IMR-90 (cell line): ENCODE measurements around the gene NBEA. TPM values are rescaled to one million over a fixed set of nuclear protein-coding genes. Genes with fewer than 3 reads are reported as not detected.

Experiments used
- ATAC-seq: fragments of 200-7000 bp; cut with Tn5 transposase; 2 replicates; pipeline ENCODE4 v1.9.1; 2020; ENCODE audit warnings: low read depth, mild to moderate bottlenecking, moderate library complexity
- BruUV-seq: library from RNA; stranded (reverse); fragments of 400-500 nt; replicated peaks from 2 replicates; lab custom pipeline; 2021; lab: Mats Ljungman, UMichigan
- CTCF ChIA-PET: fragments of 300-600 bp; formaldehyde crosslinking; extraction: SDS; loops from one replicate; lab custom pipeline; 2021; ENCODE audit warnings: antibody characterized with exemption; lab: Yijun Ruan, JAX
- POLR2A ChIA-PET: fragments of 300-600 bp; sonication (Branson Sonifier 250); formaldehyde crosslinking; loops from one replicate; lab custom pipeline; 2022; ENCODE audit warnings: antibody characterized with exemption; ENCODE audit not compliant: unreplicated experiment; lab: Charles Lee
- DNase-seq: peaks from one replicate; pipeline ENCODE4 v3.0.0; 2013
- H2AFZ ChIP-seq: replicated peaks from 2 replicates; pipeline ENCODE3; 2013; ENCODE audit warnings: low read length, mild to moderate bottlenecking; ENCODE audit not compliant: poor library complexity
- H2AK5ac ChIP-seq: 2 replicates; pipeline ENCODE4 v1.6.1; 2013; ENCODE audit warnings: low read depth, low read length, inconsistent platforms
- H2AK9ac ChIP-seq: replicated peaks from 2 replicates; pipeline ENCODE3; 2013; ENCODE audit warnings: mild to moderate bottlenecking, low read depth, low read length, moderate library complexity; ENCODE audit not compliant: poor library complexity
- H2BK120ac ChIP-seq: 2 replicates; pipeline ENCODE4 v1.6.1; 2013; ENCODE audit warnings: low read depth, low read length, inconsistent platforms
- H2BK15ac ChIP-seq: 3 replicates; pipeline ENCODE4 v1.6.1; 2013; ENCODE audit warnings: low read depth, low read length, inconsistent platforms
- H2BK20ac ChIP-seq: 2 replicates; pipeline ENCODE4 v1.6.1; 2013; ENCODE audit warnings: low read depth, mild to moderate bottlenecking, inconsistent platforms, low read length, moderate library complexity
- H2BK5ac ChIP-seq: 2 replicates; pipeline ENCODE4 v1.6.1; 2013; ENCODE audit warnings: mild to moderate bottlenecking, low read depth, low read length, inconsistent platforms; ENCODE audit not compliant: poor library complexity, severe bottlenecking
- H3K14ac ChIP-seq: replicated peaks from 2 replicates; pipeline ENCODE4 v1.6.1; 2013; ENCODE audit warnings: low read depth, low read length, inconsistent platforms
- H3K18ac ChIP-seq: 2 replicates; pipeline ENCODE4 v1.6.1; 2013; ENCODE audit warnings: low read depth, low read length, control low read depth
- H3K23ac ChIP-seq: 2 replicates; pipeline ENCODE4 v1.6.1; 2013; ENCODE audit warnings: low read depth, low read length, inconsistent platforms
- H3K27ac ChIP-seq: 2 replicates; pipeline ENCODE4 v1.5.1; 2013; ENCODE audit warnings: mild to moderate bottlenecking, control low read depth, low read length; ENCODE audit not compliant: insufficient read depth
- H3K27me3 ChIP-seq: 2 replicates; pipeline ENCODE4 v1.6.1; 2013; ENCODE audit warnings: low read length; ENCODE audit not compliant: control insufficient read depth, insufficient read depth
- H3K36me3 ChIP-seq: 2 replicates; pipeline ENCODE4 v1.6.1; 2013; ENCODE audit warnings: low read length, mixed read lengths; ENCODE audit not compliant: control insufficient read depth, insufficient read depth
- H3K4ac ChIP-seq: 2 replicates; pipeline ENCODE4 v1.6.1; 2013; ENCODE audit warnings: low read depth, low read length, inconsistent platforms
- H3K4me1 ChIP-seq: 2 replicates; pipeline ENCODE4 v1.6.1; 2013; ENCODE audit warnings: low read length, mixed read lengths; ENCODE audit not compliant: control insufficient read depth, insufficient read depth
- H3K4me2 ChIP-seq: 2 replicates; pipeline ENCODE4 v1.6.1; 2013; ENCODE audit warnings: low read depth, mild to moderate bottlenecking, control low read depth, low read length, moderate library complexity
- H3K4me3 ChIP-seq: 2 replicates; pipeline ENCODE4 v1.5.1; 2013; ENCODE audit warnings: low read depth, mild to moderate bottlenecking, control low read depth, low read length, moderate library complexity; ENCODE audit not compliant: insufficient read depth
- H3K56ac ChIP-seq: 2 replicates; pipeline ENCODE4 v1.6.1; 2013; ENCODE audit warnings: low read length, inconsistent platforms; ENCODE audit not compliant: insufficient read depth; ENCODE audit errors: extremely low read depth
- H3K79me1 ChIP-seq, 2 experiments: 2 replicates each; pipeline ENCODE4 v1.6.1; 2013; ENCODE audit warnings: low read length in 2 of 2, inconsistent platforms in 1 of 2, low read depth in 1 of 2
- H3K9ac ChIP-seq: 2 replicates; pipeline ENCODE4 v1.6.1; 2013; ENCODE audit warnings: low read depth, low read length, control low read depth
- H3K9me1 ChIP-seq: 2 replicates; pipeline ENCODE4 v1.6.1; 2013; ENCODE audit warnings: low read length, inconsistent platforms; ENCODE audit not compliant: insufficient read depth
- H3K9me3 ChIP-seq: 2 replicates; pipeline ENCODE4 v1.6.1; 2013; ENCODE audit warnings: low read length; ENCODE audit not compliant: control insufficient read depth, insufficient read depth
- H4K20me1 ChIP-seq: 2 replicates; pipeline ENCODE4 v1.6.1; 2013; ENCODE audit warnings: low read length, inconsistent platforms; ENCODE audit not compliant: insufficient read depth
- H4K5ac ChIP-seq: 2 replicates; pipeline ENCODE4 v1.6.1; 2013; ENCODE audit warnings: mild to moderate bottlenecking, low read depth, low read length, control low read depth
- H4K8ac ChIP-seq, 2 experiments: 2 replicates each; pipeline ENCODE4 v1.6.1; 2013; ENCODE audit warnings: low read depth in 2 of 2, low read length in 2 of 2, control low read depth in 1 of 2, inconsistent platforms in 1 of 2
- H4K91ac ChIP-seq: 2 replicates; pipeline ENCODE4 v1.6.1; 2013; ENCODE audit warnings: low read depth, low read length, inconsistent platforms; ENCODE audit not compliant: insufficient read depth
- BHLHE40 ChIP-seq: fragments of 150-350 bp; IDR thresholded peaks from 2 replicates; pipeline ENCODE4 v1.6.1; 2016; ENCODE audit warnings: mild to moderate bottlenecking, low read depth, low read length
- CEBPB ChIP-seq: IDR thresholded peaks from 2 replicates; pipeline ENCODE4 v1.6.1; 2012; ENCODE audit warnings: low read depth, low read length, improper control_type of control experiment
- CHD1 ChIP-seq: IDR thresholded peaks from 2 replicates; pipeline ENCODE4 v1.6.1; 2012; ENCODE audit warnings: low read depth, low read length, improper control_type of control experiment
- FOS ChIP-seq: fragments of 150-350 bp; IDR thresholded peaks from 2 replicates; pipeline ENCODE4 v1.6.1; 2016; ENCODE audit warnings: low read depth, low read length
- POLR2A ChIP-seq: IDR thresholded peaks from 2 replicates; pipeline ENCODE4 v1.6.1; 2012; ENCODE audit warnings: mild to moderate bottlenecking, low read depth, low read length
- RAD21 ChIP-seq: IDR thresholded peaks from 2 replicates; pipeline ENCODE4 v1.6.1; 2012; ENCODE audit warnings: low read length, improper control_type of control experiment
- RCOR1 ChIP-seq: IDR thresholded peaks from 2 replicates; pipeline ENCODE4 v1.6.1; 2012; ENCODE audit warnings: mild to moderate bottlenecking, low read length, improper control_type of control experiment; ENCODE audit not compliant: insufficient replicate concordance
- RFX5 ChIP-seq: IDR thresholded peaks from 2 replicates; pipeline ENCODE4 v1.8.0; 2012; ENCODE audit warnings: low read depth, mild to moderate bottlenecking, low read length, moderate library complexity
- SMC3 ChIP-seq: fragments of 150-350 bp; IDR thresholded peaks from 2 replicates; pipeline ENCODE4 v1.6.1; 2016; ENCODE audit warnings: low read depth, mild to moderate bottlenecking, antibody characterized with exemption, low read length, moderate library complexity
- WGBS, 2 experiments: methylation state at CpG; one replicate each; pipeline versions ENCODE4 v1.1.5 to v1.1.7; 2013; ENCODE audit warnings: missing lambda C conversion rate in 2 of 2; ENCODE audit not compliant: insufficient read length in 1 of 2; ENCODE audit errors: extremely low coverage in 2 of 2; 5-methylcytosine and 5-hydroxymethylcytosine counted together
- dilution Hi-C: fragments of 300-500 bp; cut with HindIII; formaldehyde crosslinking; loops from one replicate; pipeline ENCODE4 v1.14.3; 2018; ENCODE audit warnings: low sequenced_read_pairs; ENCODE audit not compliant: unreplicated experiment
- in situ Hi-C: fragments of 300-500 bp; cut with MboI; formaldehyde crosslinking; loops from 3 replicates; pipeline ENCODE4 v1.14.3; 2019; ENCODE audit warnings: low sequenced_read_pairs, inconsistent platforms, mixed read lengths
- intact Hi-C: fragments of 100-400 bp; cut with micrococcal nuclease; formaldehyde crosslinking; loops from 2 replicates; pipeline ENCODE4 v1.10.0; 2022
- polyA plus RNA-seq, 3 experiments: library from polyadenylated mRNA; depleted of rRNA; stranded (reverse); fragments of >200 nt; gene quantifications; 2 replicates each; pipeline ENCODE4 v1.2.3, GENCODE V29; 2012; ENCODE audit warnings: low replicate concordance in 1 of 3
- total RNA-seq: library from RNA; depleted of rRNA; stranded (reverse); fragments of >200 nt; gene quantifications from 2 replicates; pipeline ENCODE4 v1.2.3, GENCODE V29; 2012
- TF ChIP-seq, protein P1 (sequence below): fragments of 150-350 bp; IDR thresholded peaks from 2 replicates; pipeline ENCODE4 v1.6.1; 2017; ENCODE audit warnings: mild to moderate bottlenecking, antibody characterized with exemption, low read length, low read depth
- TF ChIP-seq, protein P2 (sequence below): fragments of 150-350 bp; IDR thresholded peaks from 2 replicates; pipeline ENCODE4 v1.6.1; 2016; ENCODE audit warnings: low read depth, mild to moderate bottlenecking, low read length, moderate library complexity, borderline replicate concordance
- TF ChIP-seq, protein P3 (sequence below): conservative IDR thresholded peaks from 2 replicates; pipeline ENCODE4 v1.5.1; 2012; ENCODE audit warnings: mild to moderate bottlenecking, low read depth, low read length, improper control_type of control experiment

NBEA gene
- total and polyA plus RNA-seq, 2 of the 4 experiments (the other 2 are of a cell fraction) = 0.82 to 2.2 TPM

DNA sequence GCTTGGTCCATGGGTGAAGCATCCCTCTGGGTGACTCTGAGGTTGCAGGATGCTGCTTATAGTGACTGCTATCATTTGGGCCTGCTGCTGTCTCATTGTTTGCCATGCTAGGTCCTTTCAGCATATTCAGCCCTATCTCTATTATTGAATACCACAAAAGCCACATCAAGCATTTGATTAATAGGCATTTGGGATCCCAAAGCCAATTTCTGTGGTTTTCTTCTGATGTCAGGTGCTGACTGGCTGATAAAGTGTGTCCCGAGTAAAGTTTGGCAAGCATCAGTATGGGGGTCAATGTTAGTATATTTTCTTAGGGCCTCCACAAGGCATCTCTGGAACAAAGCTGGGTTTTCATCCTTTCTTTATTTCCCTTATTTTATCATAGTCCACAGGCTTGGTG lies 204.6 kb downstream of the NBEA start:
- H3K4ac ChIP-seq = no peak overlapping the region
- intact Hi-C loops (no loop called here), in situ Hi-C loops (no loop called here), dilution Hi-C loops (no loop called here)
- no peak overlapping the region for H2BK5ac ChIP-seq
- H3K9me1 ChIP-seq = no peaks in the 10 kb centered on the region
- H3K27me3 ChIP-seq = no peaks in the 10 kb centered on the region
- no peaks in the 10 kb centered on the region for H3K79me1 ChIP-seq
- H3K56ac ChIP-seq = no peak overlapping the region
- no peak overlapping the region for H3K23ac ChIP-seq
- ATAC-seq (no peak), DNase-seq (no peak)
- no peaks in the 10 kb centered on the region for H3K36me3 ChIP-seq
- no peak overlapping the region for H3K18ac ChIP-seq
- H4K8ac ChIP-seq = no peak overlapping the region
- H3K9me3 ChIP-seq = no peaks in the 10 kb centered on the region
- H3K9ac ChIP-seq = no peak overlapping the region
- H2AK5ac ChIP-seq = no peak overlapping the region
- H2AFZ ChIP-seq = no peak overlapping the region
- no peak overlapping the region for H2BK120ac ChIP-seq
- H2AK9ac ChIP-seq = no peak overlapping the region
- no peak overlapping the region for H3K27ac ChIP-seq
- no peak overlapping the region for H3K14ac ChIP-seq
- ChIA-PET POLR2A (no interaction called here), CTCF (no interaction called here)
- H3K4me2 ChIP-seq = no peak overlapping the region
- no peaks in the 10 kb centered on the region for H4K20me1 ChIP-seq
- TF ChIP-seq, protein P1, sequence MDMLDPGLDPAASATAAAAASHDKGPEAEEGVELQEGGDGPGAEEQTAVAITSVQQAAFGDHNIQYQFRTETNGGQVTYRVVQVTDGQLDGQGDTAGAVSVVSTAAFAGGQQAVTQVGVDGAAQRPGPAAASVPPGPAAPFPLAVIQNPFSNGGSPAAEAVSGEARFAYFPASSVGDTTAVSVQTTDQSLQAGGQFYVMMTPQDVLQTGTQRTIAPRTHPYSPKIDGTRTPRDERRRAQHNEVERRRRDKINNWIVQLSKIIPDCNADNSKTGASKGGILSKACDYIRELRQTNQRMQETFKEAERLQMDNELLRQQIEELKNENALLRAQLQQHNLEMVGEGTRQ = no peak
- no peak for TF ChIP-seq POLR2A
- TF ChIP-seq SMC3 = no peak
- no peak for TF ChIP-seq CHD1
- no peak for TF ChIP-seq RCOR1
- TF ChIP-seq, protein P2, sequence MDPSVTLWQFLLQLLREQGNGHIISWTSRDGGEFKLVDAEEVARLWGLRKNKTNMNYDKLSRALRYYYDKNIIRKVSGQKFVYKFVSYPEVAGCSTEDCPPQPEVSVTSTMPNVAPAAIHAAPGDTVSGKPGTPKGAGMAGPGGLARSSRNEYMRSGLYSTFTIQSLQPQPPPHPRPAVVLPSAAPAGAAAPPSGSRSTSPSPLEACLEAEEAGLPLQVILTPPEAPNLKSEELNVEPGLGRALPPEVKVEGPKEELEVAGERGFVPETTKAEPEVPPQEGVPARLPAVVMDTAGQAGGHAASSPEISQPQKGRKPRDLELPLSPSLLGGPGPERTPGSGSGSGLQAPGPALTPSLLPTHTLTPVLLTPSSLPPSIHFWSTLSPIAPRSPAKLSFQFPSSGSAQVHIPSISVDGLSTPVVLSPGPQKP = no peak
- TF ChIP-seq CEBPB = no peak
- no peak for TF ChIP-seq RFX5
- no peak for TF ChIP-seq RAD21
- TF ChIP-seq, protein P3, sequence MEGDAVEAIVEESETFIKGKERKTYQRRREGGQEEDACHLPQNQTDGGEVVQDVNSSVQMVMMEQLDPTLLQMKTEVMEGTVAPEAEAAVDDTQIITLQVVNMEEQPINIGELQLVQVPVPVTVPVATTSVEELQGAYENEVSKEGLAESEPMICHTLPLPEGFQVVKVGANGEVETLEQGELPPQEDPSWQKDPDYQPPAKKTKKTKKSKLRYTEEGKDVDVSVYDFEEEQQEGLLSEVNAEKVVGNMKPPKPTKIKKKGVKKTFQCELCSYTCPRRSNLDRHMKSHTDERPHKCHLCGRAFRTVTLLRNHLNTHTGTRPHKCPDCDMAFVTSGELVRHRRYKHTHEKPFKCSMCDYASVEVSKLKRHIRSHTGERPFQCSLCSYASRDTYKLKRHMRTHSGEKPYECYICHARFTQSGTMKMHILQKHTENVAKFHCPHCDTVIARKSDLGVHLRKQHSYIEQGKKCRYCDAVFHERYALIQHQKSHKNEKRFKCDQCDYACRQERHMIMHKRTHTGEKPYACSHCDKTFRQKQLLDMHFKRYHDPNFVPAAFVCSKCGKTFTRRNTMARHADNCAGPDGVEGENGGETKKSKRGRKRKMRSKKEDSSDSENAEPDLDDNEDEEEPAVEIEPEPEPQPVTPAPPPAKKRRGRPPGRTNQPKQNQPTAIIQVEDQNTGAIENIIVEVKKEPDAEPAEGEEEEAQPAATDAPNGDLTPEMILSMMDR = no peak
- no peak for TF ChIP-seq FOS
- TF ChIP-seq BHLHE40 = no peak
- H3K4me3 ChIP-seq = no peak overlapping the region
- H4K5ac ChIP-seq = no peak overlapping the region
- H2BK15ac ChIP-seq = no peak overlapping the region
- H2BK20ac ChIP-seq = no peak overlapping the region
- BruUV-seq = no TSS peak
- H3K4me1 ChIP-seq = no peaks in the 10 kb centered on the region
- H4K91ac ChIP-seq = no peak overlapping the region
- WGBS, 2 experiments = no CpG with 5 or more reads among the region's 1 CpG
